Colonic mucosa (tissue), 4 donors: ENCODE measurements around the gene DPP6. TPM values are rescaled to one million over a fixed set of nuclear protein-coding genes. Genes with fewer than 3 reads are reported as not detected.

Source experiments
- DNase-seq: peaks from one replicate; pipeline ENCODE4 v3.0.0-alpha.2; 2020
- H3K27ac ChIP-seq: fragments of 200-600 bp; one replicate; pipeline ENCODE4 v1.8.0; 2021
- H3K27me3 ChIP-seq: fragments of 200-600 bp; one replicate; pipeline ENCODE4 v1.8.0; 2021
- H3K36me3 ChIP-seq: fragments of 200-600 bp; one replicate; pipeline ENCODE4 v1.8.0; 2021
- H3K4me1 ChIP-seq: fragments of 200-600 bp; one replicate; pipeline ENCODE4 v1.8.0; 2021; ENCODE audit warnings: mild to moderate bottlenecking
- H3K4me3 ChIP-seq: fragments of 200-600 bp; one replicate; pipeline ENCODE4 v1.8.0; 2021
- H3K9ac ChIP-seq, 2 donors: one replicate each; pipeline ENCODE4 v1.7.0; 2013; ENCODE audit warnings: control low read depth in 2 of 2, low read depth in 2 of 2, low read length in 2 of 2
- H3K9me3 ChIP-seq: fragments of 200-600 bp; one replicate; pipeline ENCODE4 v1.8.0; 2021
- CTCF ChIP-seq: fragments of 200-600 bp; IDR thresholded peaks from one replicate; pipeline ENCODE4 v1.8.0; 2022; ENCODE audit warnings: antibody characterized with exemption, mild to moderate bottlenecking
- intact Hi-C: fragments of 100-400 bp; cut with DNase I; formaldehyde crosslinking; loops from one replicate; pipeline ENCODE4 v1.14.1; 2022
- total RNA-seq, 2 donors: library from RNA; stranded (reverse); fragmentation: NEBNext Ultra II Directional in 1 of 2; extraction: Animal tissue kit (Norgen Biotek cat#: 25700) in 1 of 2; gene quantifications; one replicate each; pipeline ENCODE4 v1.2.1, GENCODE V29; 2021
- donor health status: healthy.
- donor health status: DM: no; HTN: no; CAD: no.
- donor health status: DM: no; HTN: no; CAD: no.

DPP6 gene
- total RNA-seq, 2 donors from 2014 or later, result 0.17 to 3.9 TPM

- Histone ChIP-seq H3K27me3 (no peaks in the 10 kb centered on the region), H3K4me3 (no peak overlapping the region), H3K9ac (no peak overlapping the region), H3K9me3 (no peaks in the 10 kb centered on the region), H3K27ac (no peak overlapping the region), H3K4me1 (no peaks in the 10 kb centered on the region), H3K36me3 (no peaks in the 10 kb centered on the region)
- intact Hi-C loops, result no loop called here
- no peak for TF ChIP-seq CTCF
- DNase-seq, result no peak
These were observed 119.2 kb downstream of the DPP6 start for GRCh38 chr7:154171422-154171821.

- Histone ChIP-seq H3K4me3 (no peak overlapping the region), H3K27ac (no peak overlapping the region), H3K36me3 (no peaks in the 10 kb centered on the region), H3K27me3 (no peaks in the 10 kb centered on the region), H3K9ac (no peak overlapping the region), H3K4me1 (no peaks in the 10 kb centered on the region), H3K9me3 (no peaks in the 10 kb centered on the region)
- TF ChIP-seq CTCF, result no peak
- DNase-seq, result no peak
- intact Hi-C loops, result no loop called here
These were observed 120.0 kb downstream of the DPP6 start for GRCh38 chr7:154172236-154172635.

- H3K4me3 ChIP-seq, result no peak overlapping the region
- no peaks in the 10 kb centered on the region for H3K4me1 ChIP-seq
- no peaks in the 10 kb centered on the region for H3K27me3 ChIP-seq
- H3K9me3 ChIP-seq, result no peaks in the 10 kb centered on the region
- TF ChIP-seq CTCF, result no peak
- H3K9ac ChIP-seq, result no peak overlapping the region
- H3K36me3 ChIP-seq, result no peaks in the 10 kb centered on the region
- no peak for DNase-seq
- intact Hi-C loops, result no loop called here
- no peak overlapping the region for H3K27ac ChIP-seq
These were observed 125.4 kb downstream of the DPP6 start for GRCh38 chr7:154177584-154177983.

- Histone ChIP-seq H3K4me1 (no peaks in the 10 kb centered on the region), H3K27ac (no peak overlapping the region), H3K4me3 (no peak overlapping the region), H3K9ac (no peak overlapping the region), H3K36me3 (no peaks in the 10 kb centered on the region), H3K9me3 (no peaks in the 10 kb centered on the region), H3K27me3 (no peaks in the 10 kb centered on the region)
- TF ChIP-seq CTCF, result no peak
- DNase-seq, result no peak
- intact Hi-C loops, result no loop called here
These were observed 126.7 kb downstream of the DPP6 start for GRCh38 chr7:154178895-154179294.

- intact Hi-C loops, result no loop called here
- TF ChIP-seq CTCF, result no peak
- no peak for DNase-seq
- H3K9me3 ChIP-seq, result no peaks in the 10 kb centered on the region
- H3K4me1 ChIP-seq, result no peaks in the 10 kb centered on the region
- no peak overlapping the region for H3K4me3 ChIP-seq
- no peaks in the 10 kb centered on the region for H3K27me3 ChIP-seq
- no peak overlapping the region for H3K9ac ChIP-seq
- H3K36me3 ChIP-seq, result no peaks in the 10 kb centered on the region
- H3K27ac ChIP-seq, result no peak overlapping the region
These were observed 131.3 kb downstream of the DPP6 start for GRCh38 chr7:154183482-154183881.

- Histone ChIP-seq H3K36me3 (no peaks in the 10 kb centered on the region), H3K9me3 (no peaks in the 10 kb centered on the region), H3K27ac (no peak overlapping the region), H3K4me3 (no peak overlapping the region), H3K9ac (no peak overlapping the region), H3K4me1 (no peaks in the 10 kb centered on the region), H3K27me3 (no peaks in the 10 kb centered on the region)
- TF ChIP-seq CTCF, result no peak
- DNase-seq, result no peak
- intact Hi-C loops, result no loop called here
These were observed 131.7 kb downstream of the DPP6 start for GRCh38 chr7:154183946-154184345.
